MCF 10A (cell line): ENCODE data around the gene EDN3. TPM values are rescaled to one million over a fixed set of nuclear protein-coding genes. Genes with fewer than 3 reads are reported as not detected.

Source experiments
- BruUV-seq: library from RNA; stranded (reverse); fragments of 400-500 nt; replicated peaks from 2 replicates; lab custom pipeline; 2021; lab: Mats Ljungman, UMichigan
- CTCF ChIA-PET: fragments of 300-600 bp; sonication (Branson Sonifier 250); formaldehyde crosslinking; extraction: SDS; loops from one replicate; lab custom pipeline; 2021; ENCODE audit warnings: antibody characterized with exemption, inconsistent platforms; lab: Yijun Ruan, JAX
- POLR2A ChIA-PET: fragments of 300-600, 350-650 bp; sonication (Branson Sonifier 250); formaldehyde crosslinking; extraction: SDS; loops from one replicate; lab custom pipeline; 2020; ENCODE audit warnings: antibody characterized with exemption, inconsistent platforms; lab: Yijun Ruan, JAX
- DNase-seq: peaks from one replicate; pipeline ENCODE4 v3.0.0-alpha.2; 2018; ENCODE audit not compliant: unreplicated experiment
- H3K27ac Mint-ChIP-seq: one replicate; pipeline ENCODE4 v1.8.0; 2022; ENCODE audit warnings: mild to moderate bottlenecking, low read depth, mixed read lengths; ENCODE audit not compliant: unreplicated experiment
- H3K27me3 Mint-ChIP-seq: one replicate; pipeline ENCODE4 v1.8.0; 2022; ENCODE audit warnings: mixed read lengths; ENCODE audit not compliant: insufficient read depth, unreplicated experiment
- H3K36me3 Mint-ChIP-seq: one replicate; pipeline ENCODE4 v1.8.0; 2022; ENCODE audit warnings: mild to moderate bottlenecking, moderate library complexity, mixed read lengths; ENCODE audit not compliant: insufficient read depth, unreplicated experiment
- H3K4me1 Mint-ChIP-seq: one replicate; pipeline ENCODE4 v1.8.0; 2022; ENCODE audit warnings: mixed read lengths; ENCODE audit not compliant: insufficient read depth, unreplicated experiment
- H3K4me3 Mint-ChIP-seq: one replicate; pipeline ENCODE4 v1.8.0; 2022; ENCODE audit warnings: mild to moderate bottlenecking, moderate library complexity, mixed read lengths; ENCODE audit not compliant: unreplicated experiment
- H3K9me3 Mint-ChIP-seq: one replicate; pipeline ENCODE4 v1.8.0; 2022; ENCODE audit warnings: mixed read lengths; ENCODE audit not compliant: unreplicated experiment
- CTCF ChIP-seq: fragments of 200-600 bp; IDR thresholded peaks from one replicate; pipeline ENCODE4 v1.8.0; 2022; ENCODE audit warnings: antibody characterized with exemption, mild to moderate bottlenecking; ENCODE audit not compliant: unreplicated experiment
- intact Hi-C: fragments of 100-400 bp; cut with micrococcal nuclease; formaldehyde crosslinking; loops from 2 replicates; pipeline ENCODE4 v1.14.1; 2022
- total RNA-seq: library from RNA; stranded (reverse); gene quantifications from 2 replicates; pipeline ENCODE4 v1.2.3, GENCODE V29; 2022

EDN3 gene
- total RNA-seq, 1 experiment from 2014 or later = not detected

DNA sequence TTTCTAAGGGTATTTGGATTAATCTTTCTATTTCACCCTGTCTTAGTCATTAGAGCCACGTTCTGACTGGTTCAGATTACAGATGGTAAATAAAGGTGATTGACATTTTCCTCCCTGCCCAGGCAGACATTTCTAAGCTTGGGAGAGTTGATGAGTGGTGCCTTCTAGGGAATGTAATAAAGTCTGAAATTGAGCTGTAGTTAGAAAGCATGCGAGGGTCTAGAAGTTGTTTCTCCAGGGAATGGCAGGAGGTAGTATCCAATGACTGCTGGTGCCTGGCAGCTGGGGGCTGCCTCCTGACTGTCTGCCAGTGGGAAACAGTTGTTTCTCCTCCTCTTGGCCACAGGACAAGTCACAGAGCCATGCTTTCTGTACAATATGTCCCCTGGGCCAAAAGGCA is 14.6 kb downstream of the EDN3 start:
- H3K9me3 Mint-ChIP-seq = no peaks in the 10 kb centered on the region
- no peaks in the 10 kb centered on the region for H3K36me3 Mint-ChIP-seq
- BruUV-seq = no TSS peak
- H3K27ac Mint-ChIP-seq = no peak overlapping the region
- no peak for TF ChIP-seq CTCF
- H3K4me1 Mint-ChIP-seq = no peaks in the 10 kb centered on the region
- peaks cover 52% of the 10 kb centered on the region for H3K27me3 Mint-ChIP-seq
- ChIA-PET POLR2A (no interaction called here), CTCF (interaction anchor here (0.6 to 0.7 kb wide), 3 partner anchors 181 to 507 kb away, joined by 3 read pairs; no protein-coding TSS in a partner anchor)
- no peak overlapping the region for H3K4me3 Mint-ChIP-seq
- intact Hi-C loops = no loop called here
- DNase-seq = no peak

GRCh38 chr20:59316911-59317731 is 16.7 kb downstream of the EDN3 start:
- ChIA-PET CTCF (interaction anchor here (0.6 kb wide), 2 partner anchors 70 to 210 kb away, joined by 3 read pairs; no protein-coding TSS in a partner anchor), POLR2A (interaction anchor here (0.6 kb wide), 1 partner anchor 35 kb away, joined by 3 read pairs; no protein-coding TSS in a partner anchor)
- intact Hi-C loops = no loop called here
- no TSS peak for BruUV-seq
- H3K27ac Mint-ChIP-seq = no peak overlapping the region
- no peak overlapping the region for H3K4me3 Mint-ChIP-seq
- peaks cover 53% of the 10 kb centered on the region for H3K27me3 Mint-ChIP-seq
- H3K9me3 Mint-ChIP-seq = no peaks in the 10 kb centered on the region
- no peak for TF ChIP-seq CTCF
- H3K36me3 Mint-ChIP-seq = no peaks in the 10 kb centered on the region
- H3K4me1 Mint-ChIP-seq = no peaks in the 10 kb centered on the region
- no peak for DNase-seq

DNA sequence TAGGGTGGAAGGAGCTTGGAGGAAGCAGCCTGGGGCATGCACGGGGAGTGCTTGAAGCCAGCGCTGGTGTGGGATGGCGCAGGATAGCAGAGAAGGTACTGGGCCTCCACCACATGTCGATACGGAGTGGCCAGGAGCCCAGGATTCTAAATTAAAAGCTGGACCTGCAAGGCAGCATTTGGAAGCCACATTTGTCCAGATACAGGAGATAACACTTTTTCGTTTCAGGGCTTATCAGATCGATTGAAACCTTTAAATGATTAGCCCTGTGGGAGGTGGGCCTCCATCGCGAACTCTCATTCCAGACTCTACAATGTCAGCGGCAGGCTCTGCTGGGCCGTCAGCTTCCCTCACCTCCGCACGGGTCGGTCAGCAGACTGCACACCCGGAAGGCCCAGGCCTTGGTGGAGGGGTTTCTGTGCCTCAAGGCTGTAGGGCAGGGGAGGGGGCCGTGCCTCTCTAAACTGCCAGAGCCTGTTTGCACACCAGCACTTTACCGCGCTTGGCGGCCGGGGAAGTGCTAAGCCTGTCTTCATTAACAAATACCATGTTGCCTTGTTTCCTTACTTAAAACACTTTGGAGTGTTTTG is 17.9 kb downstream of the EDN3 start:
- no peaks in the 10 kb centered on the region for H3K4me1 Mint-ChIP-seq
- no peak for TF ChIP-seq CTCF
- no peak for DNase-seq
- ChIA-PET POLR2A (no interaction called here), CTCF (no interaction called here)
- BruUV-seq = no TSS peak
- peaks cover 60% of the 10 kb centered on the region for H3K27me3 Mint-ChIP-seq
- intact Hi-C loops = no loop called here
- H3K4me3 Mint-ChIP-seq = no peak overlapping the region
- no peaks in the 10 kb centered on the region for H3K9me3 Mint-ChIP-seq
- H3K27ac Mint-ChIP-seq = no peak overlapping the region
- H3K36me3 Mint-ChIP-seq = no peaks in the 10 kb centered on the region

DNA sequence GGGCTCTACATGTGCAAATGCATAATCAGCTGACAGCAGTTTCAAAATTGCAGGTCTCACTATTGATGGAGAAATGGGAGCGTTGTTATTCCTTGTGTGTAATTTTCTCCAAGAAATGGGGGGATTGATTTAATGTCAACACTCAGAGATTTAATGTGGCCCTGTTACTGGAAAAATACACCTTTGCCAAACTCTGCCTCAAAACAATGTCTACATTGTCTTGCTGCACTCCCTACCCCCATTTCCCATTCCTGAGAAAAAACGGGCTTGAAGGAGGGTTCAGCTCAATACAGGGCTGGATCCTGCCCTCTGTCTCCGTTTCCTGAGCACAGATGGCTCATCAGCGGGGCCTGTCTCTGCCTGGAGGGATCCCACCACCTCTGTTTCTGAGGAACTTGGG is 18.4 kb downstream of the EDN3 start:
- Mint-ChIP-seq H3K36me3 (no peaks in the 10 kb centered on the region), H3K27ac (no peak overlapping the region), H3K9me3 (no peaks in the 10 kb centered on the region), H3K4me1 (no peaks in the 10 kb centered on the region), H3K27me3 (peaks cover 60% of the 10 kb centered on the region), H3K4me3 (no peak overlapping the region)
- TF ChIP-seq CTCF = no peak
- CTCF ChIA-PET = no interaction called here
- POLR2A ChIA-PET = no interaction called here
- no TSS peak for BruUV-seq
- intact Hi-C loops = no loop called here
- DNase-seq = no peak
